MCF 10A (cell line): ENCODE results near the gene MLX. TPM values are rescaled to one million over a fixed set of nuclear protein-coding genes. Genes with fewer than 3 reads are reported as not detected.

Source experiments
- Bru-seq: library from RNA; stranded (reverse); fragments of 400-500 nt; gene quantifications from one replicate; lab custom pipeline; 2021; lab: Mats Ljungman, UMichigan
- BruChase-seq, 2 experiments: library from RNA; stranded (reverse); fragments of 400-500 nt; gene quantifications; one replicate each; lab custom pipeline; 2021; lab: Mats Ljungman, UMichigan
- BruUV-seq: library from RNA; stranded (reverse); fragments of 400-500 nt; replicated peaks from 2 replicates; lab custom pipeline; 2021; lab: Mats Ljungman, UMichigan
- CTCF ChIA-PET: fragments of 300-600 bp; sonication (Branson Sonifier 250); formaldehyde crosslinking; extraction: SDS; loops from one replicate; lab custom pipeline; 2021; ENCODE audit warnings: antibody characterized with exemption, inconsistent platforms; lab: Yijun Ruan, JAX
- POLR2A ChIA-PET: fragments of 300-600, 350-650 bp; sonication (Branson Sonifier 250); formaldehyde crosslinking; extraction: SDS; loops from one replicate; lab custom pipeline; 2020; ENCODE audit warnings: antibody characterized with exemption, inconsistent platforms; lab: Yijun Ruan, JAX
- DNase-seq: peaks from one replicate; pipeline ENCODE4 v3.0.0-alpha.2; 2018; ENCODE audit not compliant: unreplicated experiment
- H3K27ac Mint-ChIP-seq: one replicate; pipeline ENCODE4 v1.8.0; 2022; ENCODE audit warnings: mild to moderate bottlenecking, low read depth, mixed read lengths; ENCODE audit not compliant: unreplicated experiment
- H3K27me3 Mint-ChIP-seq: one replicate; pipeline ENCODE4 v1.8.0; 2022; ENCODE audit warnings: mixed read lengths; ENCODE audit not compliant: insufficient read depth, unreplicated experiment
- H3K36me3 Mint-ChIP-seq: one replicate; pipeline ENCODE4 v1.8.0; 2022; ENCODE audit warnings: mild to moderate bottlenecking, moderate library complexity, mixed read lengths; ENCODE audit not compliant: insufficient read depth, unreplicated experiment
- H3K4me1 Mint-ChIP-seq: one replicate; pipeline ENCODE4 v1.8.0; 2022; ENCODE audit warnings: mixed read lengths; ENCODE audit not compliant: insufficient read depth, unreplicated experiment
- H3K4me3 Mint-ChIP-seq: one replicate; pipeline ENCODE4 v1.8.0; 2022; ENCODE audit warnings: mild to moderate bottlenecking, moderate library complexity, mixed read lengths; ENCODE audit not compliant: unreplicated experiment
- H3K9me3 Mint-ChIP-seq: one replicate; pipeline ENCODE4 v1.8.0; 2022; ENCODE audit warnings: mixed read lengths; ENCODE audit not compliant: unreplicated experiment
- CTCF ChIP-seq: fragments of 200-600 bp; IDR thresholded peaks from one replicate; pipeline ENCODE4 v1.8.0; 2022; ENCODE audit warnings: antibody characterized with exemption, mild to moderate bottlenecking; ENCODE audit not compliant: unreplicated experiment
- intact Hi-C: fragments of 100-400 bp; cut with micrococcal nuclease; formaldehyde crosslinking; loops from 2 replicates; pipeline ENCODE4 v1.14.1; 2022
- long read RNA-seq: library from polyadenylated mRNA; stranded (forward); transcript quantifications from one replicate; pipeline ENCODE4 v2.0.0, GENCODE V29; 2022
- total RNA-seq: library from RNA; stranded (reverse); gene quantifications from 2 replicates; pipeline ENCODE4 v1.2.3, GENCODE V29; 2022

Gene MLX
- total RNA-seq (37.3 and 39.6 TPM in 2 replicates), Bru-seq, nascent RNA (percentile 69 among the genes with signal in this experiment), BruChase-seq, experiment 1, labeled RNA remaining after a 6-hour chase (percentile 94 among the genes with signal in this experiment), BruChase-seq, experiment 2, labeled RNA remaining after a 2-hour chase (percentile 89 among the genes with signal in this experiment)
- long read RNA-seq, transcript MLX-203 (8 exons, 2,428 nt) = major isoform, 68 of 95 reads
- long read RNA-seq, transcript MLX-202 (7 exons, 2,334 nt) = minor isoform, 8 of 95 reads
- long read RNA-seq, partial matches to known transcripts = 2 of 95 reads
- long read RNA-seq, other reads (novel, unspliced or antisense) = 15 of 95 reads

- Mint-ChIP-seq H3K4me3 (peak within 1 kb of the TSS; percentile 79), H3K9me3 (no peaks in the 10 kb centered on the region), H3K36me3 (peaks cover 40% of the 10 kb centered on the region), H3K4me1 (peaks cover 13% of the 10 kb centered on the region), H3K27ac (peak within 1 kb of the TSS; percentile 90), H3K27me3 (no peaks in the 10 kb centered on the region)
- no peak for TF ChIP-seq CTCF
- ChIA-PET POLR2A (interaction anchor here (0.6 to 6.2 kb wide), 11 partner anchors 10 to 373 kb away, joined by 3 to 51 read pairs (median 6); partner anchors contain the start of genes BECN1, GHDC, NAGLU and PLEKHH3), CTCF (interaction anchor here (0.7 to 4.0 kb wide), 5 partner anchors 11 to 1046 kb away, joined by 3 to 17 read pairs (median 3); partner anchors contain the start of gene PSMC3IP)
- DNase-seq = peak; percentile 90
- no TSS peak for BruUV-seq
- intact Hi-C loops = no loop called here
These were observed at the start of gene MLX for GRCh38 chr17:42566883-42567573. TSS of gene MLX (plus strand) at chr17:42567100. CDS start at chr17:42567125, 25 bp downstream.

GRCh38 chr17:42517516-42517915 is 49.4 kb upstream of the MLX start:
- intact Hi-C loops = loop anchor here (1.0 kb wide), 2 partner anchors 89 to 195 kb away; no protein-coding TSS in a partner anchor
- Mint-ChIP-seq H3K4me1 (peaks cover 46% of the 10 kb centered on the region), H3K36me3 (peaks cover 18% of the 10 kb centered on the region), H3K27me3 (no peaks in the 10 kb centered on the region), H3K27ac (peak overlapping the region; percentile 98), H3K9me3 (no peaks in the 10 kb centered on the region), H3K4me3 (no peak overlapping the region)
- BruUV-seq = no TSS peak
- CTCF ChIA-PET = interaction anchor here (0.6 to 3.1 kb wide), 21 partner anchors 9 to 604 kb away, joined by 3 to 24 read pairs (median 4); no protein-coding TSS in a partner anchor
- TF ChIP-seq CTCF = peak; percentile 91
- POLR2A ChIA-PET = interaction anchor here (0.7 to 4.1 kb wide), 11 partner anchors 10 to 387 kb away, joined by 3 to 48 read pairs (median 14); partner anchors contain the start of genes ATP6V0A1, CAVIN1 and STAT3
- DNase-seq = peak; percentile 86

- Mint-ChIP-seq H3K36me3 (peaks cover 18% of the 10 kb centered on the region), H3K27me3 (no peaks in the 10 kb centered on the region), H3K9me3 (no peaks in the 10 kb centered on the region), H3K27ac (peak overlapping the region; percentile 98), H3K4me1 (peaks cover 46% of the 10 kb centered on the region), H3K4me3 (peak overlapping the region; percentile 63)
- DNase-seq = peak; percentile 95
- TF ChIP-seq CTCF = no peak
- ChIA-PET CTCF (interaction anchor here (0.6 to 3.1 kb wide), 33 partner anchors 10 to 605 kb away, joined by 3 to 24 read pairs (median 4); no protein-coding TSS in a partner anchor), POLR2A (interaction anchor here (0.7 to 4.1 kb wide), 20 partner anchors 9 to 388 kb away, joined by 3 to 48 read pairs (median 6); partner anchors contain the start of genes ATP6V0A1, BECN1, CAVIN1 and NAGLU)
- BruUV-seq = TSS peak; percentile 72
- intact Hi-C loops = loop anchor here (1.0 kb wide), 1 partner anchor 111 kb away; no protein-coding TSS in a partner anchor
These were observed 48.7 kb upstream of the MLX start for GRCh38 chr17:42518046-42518754.
